Peyer's patch (tissue), 4 donors: ENCODE data around the gene PARP6.

ENCODE experiments used
- CTCF ChIP-seq, 6 experiments: fragments of 450-650 bp in 4 of 6; fragments of 200-600 bp in 2 of 6; sonication (generic) in 1 of 6; IDR thresholded peaks; one replicate each; pipeline ENCODE4 v1.5.1; 2017 to 2019; ENCODE audit warnings: antibody characterized with exemption in 6 of 6, mild to moderate bottlenecking in 3 of 6, moderate library complexity in 1 of 6
- POLR2A ChIP-seq, 2 donors: fragments of 450-650 bp; IDR thresholded peaks; one replicate each; pipeline ENCODE4 v1.5.1; 2017; ENCODE audit warnings: antibody characterized with exemption in 2 of 2, mild to moderate bottlenecking in 2 of 2, moderate library complexity in 2 of 2

GRCh38 chr15:72199721-72200212 lies 72.6 kb downstream of the PARP6 start:
- TF ChIP-seq CTCF (IDR thresholded peaks at IDR 0.05) (peak; percentile 75 to 99 (median 96)), POLR2A (IDR thresholded peaks at IDR 0.05) (peak in 1 of 2 donors; percentile 45)
